Upper lobe of right lung (tissue), 1 donor: ENCODE measurements around the gene PRKCB. TPM values are rescaled to one million over a fixed set of nuclear protein-coding genes. Genes with fewer than 3 reads are reported as not detected.

Source experiments
- ATAC-seq: fragments of 200-7000 bp; cut with Tn5 transposase; one replicate; pipeline ENCODE4 v1.9.1; 2020; ENCODE audit warnings: mild to moderate bottlenecking, moderate library complexity
- DNase-seq: peaks from one replicate; pipeline ENCODE4 v3.0.0-alpha.2; 2020
- H3K27ac ChIP-seq: fragments of 200-600 bp; one replicate; pipeline ENCODE4 v1.8.0; 2022
- H3K27me3 ChIP-seq: fragments of 200-600 bp; one replicate; pipeline ENCODE4 v1.8.0; 2022; ENCODE audit warnings: mild to moderate bottlenecking
- H3K36me3 ChIP-seq: fragments of 200-600 bp; one replicate; pipeline ENCODE4 v1.8.0; 2022
- H3K4me1 ChIP-seq: fragments of 200-600 bp; one replicate; pipeline ENCODE4 v1.8.0; 2022
- H3K4me3 ChIP-seq: fragments of 200-600 bp; one replicate; pipeline ENCODE4 v1.8.0; 2022; ENCODE audit warnings: mild to moderate bottlenecking
- H3K9me3 ChIP-seq: fragments of 200-600 bp; one replicate; pipeline ENCODE4 v1.8.0; 2022
- intact Hi-C: fragments of 100-400 bp; cut with DNase I; formaldehyde crosslinking; loops from one replicate; pipeline ENCODE4 v1.11.0; 2022
- total RNA-seq: library from RNA; stranded (reverse); fragmentation: NEBNext Ultra II Directional; extraction: Animal tissue kit (Norgen Biotek cat#: 25700); gene quantifications from one replicate; pipeline ENCODE4 v1.2.1, GENCODE V29; 2021
- TF ChIP-seq, protein P1 (sequence below): fragments of 200-600 bp; IDR thresholded peaks from one replicate; pipeline ENCODE4 v1.8.0; 2022; ENCODE audit warnings: antibody characterized with exemption
- donor health status: DM: no; HTN: yes; CAD: no; lungs with severe emphysema.

The PRKCB gene
- total RNA-seq, 1 donor from 2014 or later = 25.2 TPM

DNA sequence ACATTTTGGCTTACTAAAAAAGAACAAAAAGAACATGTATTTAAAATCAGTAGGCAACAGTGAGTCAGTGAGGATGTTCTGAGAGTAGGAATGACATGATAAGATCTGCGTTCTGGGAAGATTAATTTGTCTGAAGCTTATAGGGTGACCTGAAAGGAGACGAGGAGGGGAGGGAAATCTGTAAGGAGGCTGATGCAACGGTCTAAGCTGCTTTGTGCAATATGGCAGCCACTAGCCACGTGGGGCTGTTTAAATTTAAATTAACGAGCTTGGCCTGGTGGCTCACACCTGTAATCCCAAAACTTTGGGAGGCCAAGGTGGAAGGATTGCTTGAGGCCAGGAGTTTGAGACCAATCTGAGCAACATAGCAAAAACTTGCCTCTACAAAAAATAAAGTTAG lies 238.8 kb downstream of the PRKCB start:
- no peaks in the 10 kb centered on the region for H3K4me1 ChIP-seq
- TF ChIP-seq, protein P1, sequence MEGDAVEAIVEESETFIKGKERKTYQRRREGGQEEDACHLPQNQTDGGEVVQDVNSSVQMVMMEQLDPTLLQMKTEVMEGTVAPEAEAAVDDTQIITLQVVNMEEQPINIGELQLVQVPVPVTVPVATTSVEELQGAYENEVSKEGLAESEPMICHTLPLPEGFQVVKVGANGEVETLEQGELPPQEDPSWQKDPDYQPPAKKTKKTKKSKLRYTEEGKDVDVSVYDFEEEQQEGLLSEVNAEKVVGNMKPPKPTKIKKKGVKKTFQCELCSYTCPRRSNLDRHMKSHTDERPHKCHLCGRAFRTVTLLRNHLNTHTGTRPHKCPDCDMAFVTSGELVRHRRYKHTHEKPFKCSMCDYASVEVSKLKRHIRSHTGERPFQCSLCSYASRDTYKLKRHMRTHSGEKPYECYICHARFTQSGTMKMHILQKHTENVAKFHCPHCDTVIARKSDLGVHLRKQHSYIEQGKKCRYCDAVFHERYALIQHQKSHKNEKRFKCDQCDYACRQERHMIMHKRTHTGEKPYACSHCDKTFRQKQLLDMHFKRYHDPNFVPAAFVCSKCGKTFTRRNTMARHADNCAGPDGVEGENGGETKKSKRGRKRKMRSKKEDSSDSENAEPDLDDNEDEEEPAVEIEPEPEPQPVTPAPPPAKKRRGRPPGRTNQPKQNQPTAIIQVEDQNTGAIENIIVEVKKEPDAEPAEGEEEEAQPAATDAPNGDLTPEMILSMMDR = no peak
- no peaks in the 10 kb centered on the region for H3K9me3 ChIP-seq
- H3K4me3 ChIP-seq = no peak overlapping the region
- DNase-seq (no peak), ATAC-seq (no peak)
- no peaks in the 10 kb centered on the region for H3K36me3 ChIP-seq
- H3K27ac ChIP-seq = no peak overlapping the region
- no peaks in the 10 kb centered on the region for H3K27me3 ChIP-seq
- intact Hi-C loops = no loop called here

DNA sequence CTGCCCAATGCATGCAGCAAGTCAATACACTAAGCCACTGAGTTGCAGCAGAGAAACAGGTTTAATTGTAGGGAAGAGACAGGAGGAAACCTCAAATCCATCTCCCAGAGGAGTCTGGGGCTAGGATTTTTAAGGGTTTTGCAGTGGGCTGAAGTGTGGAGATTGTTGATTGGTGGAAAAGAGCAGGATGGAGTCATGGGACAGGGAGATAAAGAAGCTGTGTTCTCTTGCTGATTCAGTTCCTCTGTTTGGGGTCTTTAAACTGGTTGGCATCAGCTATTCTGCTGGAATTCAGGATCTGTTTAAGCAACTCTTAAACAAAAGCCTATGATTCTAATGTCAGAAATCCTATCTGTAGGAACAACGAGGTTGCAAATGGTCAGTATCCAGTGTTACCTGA lies 239.5 kb downstream of the PRKCB start:
- ATAC-seq (no peak), DNase-seq (no peak)
- no peak overlapping the region for H3K4me3 ChIP-seq
- no peaks in the 10 kb centered on the region for H3K9me3 ChIP-seq
- TF ChIP-seq, protein P1 = no peak
- H3K27me3 ChIP-seq = no peaks in the 10 kb centered on the region
- H3K27ac ChIP-seq = no peak overlapping the region
- intact Hi-C loops = no loop called here
- no peaks in the 10 kb centered on the region for H3K36me3 ChIP-seq
- no peaks in the 10 kb centered on the region for H3K4me1 ChIP-seq

DNA sequence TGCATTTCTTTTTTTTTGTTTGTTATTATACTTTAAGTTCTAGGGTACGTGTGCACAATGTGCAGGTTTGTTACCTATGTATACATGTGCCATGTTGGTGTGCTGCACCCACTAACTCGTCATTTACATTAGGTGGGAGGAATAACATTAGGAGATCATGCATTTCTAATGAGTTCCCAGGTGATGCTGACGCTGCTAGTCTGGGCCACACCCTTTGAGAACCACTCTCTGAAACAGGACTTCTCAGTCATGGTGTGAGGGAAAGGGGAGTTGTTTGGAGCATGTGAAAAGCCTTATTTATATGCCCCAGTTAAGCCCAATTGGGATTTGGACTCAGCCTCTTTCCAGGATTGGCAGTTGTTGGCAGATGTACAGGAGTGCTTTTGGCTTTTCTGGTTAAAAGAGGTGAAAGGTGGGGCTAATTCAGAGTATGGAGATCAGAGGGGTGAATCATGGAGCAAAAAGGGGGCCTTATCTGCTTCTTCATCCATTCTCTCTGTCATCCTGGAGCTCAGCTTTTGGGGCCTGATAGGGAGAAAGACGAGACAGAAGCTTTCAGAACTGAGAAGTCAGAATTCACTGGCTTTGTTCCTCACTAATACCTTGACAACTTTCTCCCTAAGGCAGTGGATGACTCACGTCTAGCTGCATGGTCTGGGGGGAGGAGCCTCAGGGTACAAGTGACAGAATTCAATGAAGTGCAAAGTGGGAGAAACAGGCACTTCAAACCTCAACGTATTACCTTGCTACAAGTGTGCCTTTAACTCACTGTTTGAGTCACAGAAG lies 240.3 kb downstream of the PRKCB start:
- ATAC-seq (peak; percentile 64), DNase-seq (no peak)
- Histone ChIP-seq H3K27ac (no peak overlapping the region), H3K27me3 (no peaks in the 10 kb centered on the region), H3K36me3 (no peaks in the 10 kb centered on the region), H3K4me1 (no peaks in the 10 kb centered on the region), H3K4me3 (no peak overlapping the region), H3K9me3 (no peaks in the 10 kb centered on the region)
- TF ChIP-seq, protein P1 = no peak
- intact Hi-C loops = no loop called here

DNA sequence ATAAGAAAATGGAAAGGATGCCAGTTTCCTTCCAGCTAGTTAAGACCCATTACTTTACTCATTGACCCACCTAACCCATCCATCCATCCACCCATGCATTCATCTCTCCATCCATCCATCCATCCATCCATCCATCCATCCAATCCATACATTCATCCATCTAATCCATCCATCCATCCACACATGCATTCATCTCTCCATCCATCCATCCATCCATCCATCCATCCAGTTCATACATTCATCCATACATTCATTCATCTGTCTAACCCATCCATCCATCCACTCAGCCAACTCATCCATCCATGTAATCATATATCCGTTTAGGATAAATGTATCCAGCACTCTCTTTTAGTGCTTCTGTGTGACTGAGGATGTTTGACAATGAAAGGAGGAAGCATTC lies 241.5 kb downstream of the PRKCB start:
- TF ChIP-seq, protein P1 = no peak
- H3K36me3 ChIP-seq = no peaks in the 10 kb centered on the region
- DNase-seq = no peak
- ATAC-seq = no peak
- intact Hi-C loops = no loop called here
- no peaks in the 10 kb centered on the region for H3K9me3 ChIP-seq
- no peaks in the 10 kb centered on the region for H3K27me3 ChIP-seq
- no peaks in the 10 kb centered on the region for H3K4me1 ChIP-seq
- H3K4me3 ChIP-seq = no peak overlapping the region
- no peak overlapping the region for H3K27ac ChIP-seq

DNA sequence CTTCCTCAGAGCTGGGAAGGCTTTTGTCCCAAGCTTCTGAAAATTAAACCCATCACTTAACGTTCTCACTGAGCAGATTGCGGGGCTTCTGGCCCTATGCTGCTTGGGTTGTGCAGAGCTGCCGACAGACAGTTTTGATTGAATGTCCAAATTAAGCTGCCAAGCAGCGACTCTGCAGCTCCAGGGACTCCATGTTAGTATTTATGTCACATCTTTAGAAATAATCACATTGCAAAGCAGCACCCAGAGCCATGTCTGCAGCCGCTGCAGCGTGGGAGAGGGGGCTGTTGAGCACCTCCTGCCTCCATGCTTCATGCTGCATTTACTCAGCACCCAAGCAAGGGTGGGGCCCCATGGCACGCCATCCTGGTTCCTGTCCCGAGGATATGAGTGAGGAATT lies 242.2 kb downstream of the PRKCB start:
- TF ChIP-seq, protein P1 = no peak
- no peak for ATAC-seq
- no peak overlapping the region for H3K27ac ChIP-seq
- H3K9me3 ChIP-seq = no peaks in the 10 kb centered on the region
- H3K4me1 ChIP-seq = no peaks in the 10 kb centered on the region
- no peaks in the 10 kb centered on the region for H3K36me3 ChIP-seq
- H3K27me3 ChIP-seq = no peaks in the 10 kb centered on the region
- no peak overlapping the region for H3K4me3 ChIP-seq
- DNase-seq = no peak
- intact Hi-C loops = no loop called here
